ENCODE data around the gene CDH23. TPM values are rescaled to one million over a fixed set of nuclear protein-coding genes. Genes with fewer than 3 reads are reported as not detected.

Gene CDH23
- total RNA-seq, 2 experiments from 2014 or later = 4.6 to 5.2 TPM

DNA sequence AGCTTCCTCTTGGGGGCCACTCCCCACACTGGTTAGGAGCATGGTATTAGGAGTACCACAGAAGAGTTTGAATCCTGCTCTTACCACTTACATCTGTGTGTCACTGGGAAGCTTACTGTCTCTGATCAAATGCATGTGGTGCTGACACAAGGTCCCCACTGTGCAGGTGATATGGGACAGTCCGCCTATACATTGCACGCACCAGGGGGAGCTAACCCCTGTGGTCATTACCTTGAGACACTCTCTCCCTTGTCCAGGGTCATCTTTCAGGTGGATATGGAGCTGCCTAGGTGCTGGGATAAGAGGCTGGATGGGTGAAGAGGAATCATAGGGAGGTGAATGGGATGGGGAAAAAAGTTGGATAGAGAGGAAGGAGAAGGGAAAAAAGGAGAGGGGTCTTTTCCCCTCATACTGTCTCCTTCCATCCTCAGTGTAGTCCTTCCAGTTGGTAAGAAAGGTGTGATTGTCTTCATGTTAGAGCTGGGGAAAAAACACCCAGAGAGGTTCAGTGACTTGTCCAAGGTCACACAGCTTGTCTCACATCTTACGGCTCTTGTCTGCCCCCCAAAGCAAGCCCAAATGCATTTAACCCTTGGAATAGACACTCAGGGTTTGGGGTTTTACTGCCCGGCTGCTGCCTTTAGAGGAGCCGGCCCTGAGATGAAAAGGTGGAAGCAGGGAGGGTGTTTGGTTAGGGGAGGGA, 125.9 kb downstream of the CDH23 start:
- Mint-ChIP-seq H3K27ac (no peak overlapping the region), H3K4me1 (ENCODE audit: low read depth) (no peaks in the 10 kb centered on the region), H3K4me3 (no peak overlapping the region), H3K27me3 (peaks cover 10% of the 10 kb centered on the region), H3K9me3 (no peaks in the 10 kb centered on the region), H3K36me3 (ENCODE audit: low read depth) (no peaks in the 10 kb centered on the region)
- TF ChIP-seq CTCF (IDR thresholded peaks at IDR 0.05) = no peak
- H3K4me1 ChIP-seq (ENCODE audit: insufficient read depth, low read length) = no peaks in the 10 kb centered on the region
- H3K27me3 ChIP-seq (ENCODE audit: control insufficient read depth in 1 of 2, insufficient read depth in 2 of 2, low read length in 2 of 2) = peaks cover 0 to 3% of the 10 kb centered on the region in 2 experiments
- ChIA-PET POLR2A (interaction anchor here (0.6 kb wide), 1 partner anchor 197 kb away, joined by 3 read pairs; no protein-coding TSS in a partner anchor), CTCF (no interaction called here)
- peaks cover 0 to 8% of the 10 kb centered on the region in 2 experiments for H3K9me3 ChIP-seq (ENCODE audit: control insufficient read depth in 1 of 2, insufficient read depth in 1 of 2, low read length in 2 of 2)
- no peak overlapping the region for H3K27ac ChIP-seq (ENCODE audit: low read depth in 1 of 2, low read length in 2 of 2)
- H3K36me3 ChIP-seq (ENCODE audit: insufficient read depth, low read length) = no peaks in the 10 kb centered on the region
- ATAC-seq (ENCODE audit: poor library complexity) = no peak
- intact Hi-C loops (cut with DNase I, micrococcal nuclease) = no loop called here
- no peak for DNase-seq
- H3K4me3 ChIP-seq (ENCODE audit: low read length) = no peak overlapping the region

DNA sequence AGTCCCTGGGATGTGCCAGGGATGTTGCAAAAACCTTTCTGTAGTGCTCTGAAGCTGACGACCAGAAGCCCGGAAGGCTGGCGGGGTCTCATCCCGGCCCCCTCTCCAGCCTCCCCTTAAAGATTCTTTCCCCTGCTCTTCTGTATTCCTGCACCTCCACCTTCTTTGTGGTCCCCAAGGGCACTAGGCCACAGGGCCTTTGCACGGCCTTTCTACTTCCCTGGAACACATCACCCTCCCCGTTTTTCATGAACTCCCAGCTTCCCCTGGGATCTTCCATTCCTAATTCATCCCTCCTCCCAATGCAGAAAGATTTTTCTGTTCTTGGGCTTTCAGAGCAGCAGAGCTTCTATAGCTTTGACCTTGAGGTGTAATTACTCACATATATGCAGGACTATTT, 127.0 kb downstream of the CDH23 start:
- Mint-ChIP-seq H3K27ac (no peak overlapping the region), H3K9me3 (no peaks in the 10 kb centered on the region), H3K4me3 (no peak overlapping the region), H3K27me3 (peaks cover 10% of the 10 kb centered on the region), H3K36me3 (ENCODE audit: low read depth) (no peaks in the 10 kb centered on the region), H3K4me1 (ENCODE audit: low read depth) (no peaks in the 10 kb centered on the region)
- no peak overlapping the region for H3K4me3 ChIP-seq (ENCODE audit: low read length)
- TF ChIP-seq CTCF (IDR thresholded peaks at IDR 0.05) = no peak
- no peak for ATAC-seq (ENCODE audit: poor library complexity)
- ChIA-PET POLR2A (no interaction called here), CTCF (no interaction called here)
- no peaks in the 10 kb centered on the region for H3K36me3 ChIP-seq (ENCODE audit: insufficient read depth, low read length)
- H3K27ac ChIP-seq (ENCODE audit: low read depth in 1 of 2, low read length in 2 of 2) = no peak overlapping the region
- DNase-seq = no peak
- peaks cover 0 to 3% of the 10 kb centered on the region in 2 experiments for H3K27me3 ChIP-seq (ENCODE audit: control insufficient read depth in 1 of 2, insufficient read depth in 2 of 2, low read length in 2 of 2)
- H3K9me3 ChIP-seq (ENCODE audit: control insufficient read depth in 1 of 2, insufficient read depth in 1 of 2, low read length in 2 of 2) = peaks cover 0 to 8% of the 10 kb centered on the region in 2 experiments
- intact Hi-C loops (cut with DNase I, micrococcal nuclease) = no loop called here
- no peaks in the 10 kb centered on the region for H3K4me1 ChIP-seq (ENCODE audit: insufficient read depth, low read length)

DNA sequence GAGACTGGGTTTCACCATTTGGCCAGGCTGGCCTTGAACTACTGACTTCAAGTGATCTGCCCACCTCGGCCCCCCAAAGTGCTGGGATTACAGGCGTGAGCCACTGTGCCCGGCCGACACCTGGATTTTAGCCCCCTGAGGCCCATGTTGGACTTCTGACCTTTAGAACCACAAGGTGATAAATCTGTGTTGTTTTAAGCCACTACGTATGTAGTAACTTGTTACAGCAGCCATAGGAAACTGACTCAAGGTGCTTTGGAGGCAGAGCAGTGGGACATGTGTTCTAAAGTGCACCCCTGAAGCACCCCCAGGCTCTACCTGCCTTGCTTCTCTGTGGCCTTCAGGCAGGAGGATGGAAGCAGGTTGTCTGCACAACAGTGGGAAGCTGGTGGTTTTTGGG, 128.4 kb downstream of the CDH23 start:
- peaks cover 10% of the 10 kb centered on the region for H3K27me3 Mint-ChIP-seq
- Histone ChIP-seq H3K36me3 (ENCODE audit: insufficient read depth, low read length) (no peaks in the 10 kb centered on the region), H3K9me3 (ENCODE audit: control insufficient read depth in 1 of 2, insufficient read depth in 1 of 2, low read length in 2 of 2) (peaks cover 0 to 8% of the 10 kb centered on the region in 2 experiments), H3K4me1 (ENCODE audit: insufficient read depth, low read length) (no peaks in the 10 kb centered on the region), H3K27me3 (ENCODE audit: control insufficient read depth in 1 of 2, insufficient read depth in 2 of 2, low read length in 2 of 2) (peaks cover 0 to 3% of the 10 kb centered on the region in 2 experiments), H3K27ac (ENCODE audit: low read depth in 1 of 2, low read length in 2 of 2) (no peak overlapping the region), H3K4me3 (ENCODE audit: low read length) (no peak overlapping the region)
- intact Hi-C loops (cut with DNase I, micrococcal nuclease) = no loop called here
- no peak overlapping the region for H3K4me3 Mint-ChIP-seq
- no peak for DNase-seq
- CTCF ChIA-PET = no interaction called here
- H3K27ac Mint-ChIP-seq = no peak overlapping the region
- ATAC-seq (ENCODE audit: poor library complexity) = no peak
- POLR2A ChIA-PET = no interaction called here
- no peak for TF ChIP-seq CTCF (IDR thresholded peaks at IDR 0.05)
- no peaks in the 10 kb centered on the region for H3K4me1 Mint-ChIP-seq (ENCODE audit: low read depth)
- no peaks in the 10 kb centered on the region for H3K36me3 Mint-ChIP-seq (ENCODE audit: low read depth)
- H3K9me3 Mint-ChIP-seq = no peaks in the 10 kb centered on the region
